Left kidney (tissue), 8 donors: ENCODE results near the gene CABS1. TPM values are rescaled to one million over a fixed set of nuclear protein-coding genes. Genes with fewer than 3 reads are reported as not detected.

Experiments used
- DNase-seq: peaks from one replicate; pipeline ENCODE4 v3.0.0-alpha.2; 2013
- long read RNA-seq, 8 donors: transcript quantifications; one replicate each; lab custom pipeline, GENCODE V29; 2026
- polyA plus RNA-seq: library from polyadenylated mRNA; unstranded; fragments of 120-200 nt; gene quantifications from one replicate; pipeline ENCODE4 v1.2.1, GENCODE V29; 2013; ENCODE audit not compliant: insufficient read length

The CABS1 gene
- 0.08 TPM for polyA plus RNA-seq
- long read RNA-seq, donor 1: 0 reads
- long read RNA-seq, donor 2: 0 reads
- long read RNA-seq, donor 3: 0 reads
- long read RNA-seq, donor 4: 0 reads
- long read RNA-seq, donor 5: 0 reads
- long read RNA-seq, donor 6: 0 reads
- long read RNA-seq, donor 7: 0 reads
- long read RNA-seq, donor 8: 0 reads

- no peak for DNase-seq
Observed at GRCh38 chr4:70334681-70335080, at the start of gene CABS1. Gene CABS1, plus strand, starts transcription at chr4:70334981. Its CDS starts 59 bp downstream, at chr4:70335040.

DNA sequence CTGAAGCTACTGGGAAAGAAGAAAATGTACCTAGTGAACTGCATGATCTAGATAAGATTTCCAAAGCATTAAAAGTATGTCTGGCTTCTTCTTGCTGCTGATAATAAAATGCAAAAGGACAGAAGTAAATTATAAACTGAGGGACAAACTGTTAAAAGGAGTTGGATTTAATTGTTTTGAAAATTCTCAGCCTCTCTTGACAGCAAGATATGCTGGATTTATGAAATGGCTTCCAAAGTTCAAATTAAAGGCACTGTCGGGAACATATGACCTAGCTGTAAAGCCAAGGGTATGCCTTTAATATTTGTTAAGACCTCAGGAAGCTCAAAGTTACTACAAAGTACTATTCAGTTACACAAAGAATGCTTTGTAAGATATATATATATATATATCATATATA lies 46.1 kb upstream of the CABS1 start:
- DNase-seq: no peak

- no peak for DNase-seq
Observed at GRCh38 chr4:70291341-70291740, 43.4 kb upstream of the CABS1 start.

DNA sequence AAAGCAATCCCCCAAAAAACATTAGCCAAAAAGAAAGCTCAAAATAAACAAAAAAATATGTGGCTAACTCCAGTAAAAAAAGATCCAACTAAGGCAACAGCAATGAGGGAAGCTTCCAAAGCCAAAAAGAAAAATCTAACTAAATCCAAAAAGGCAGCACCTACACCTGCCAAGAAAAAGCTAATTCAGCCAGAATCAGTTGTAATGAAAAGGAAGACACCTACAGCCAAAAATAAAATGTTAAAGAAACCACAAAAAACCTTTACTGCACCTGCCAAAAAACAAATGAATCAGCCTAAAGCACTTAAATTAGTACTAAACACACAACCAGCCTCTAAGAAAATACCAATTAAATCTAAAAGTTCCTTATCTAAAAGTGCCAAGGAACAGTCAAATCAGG lies 37.2 kb upstream of the CABS1 start:
- no peak for DNase-seq

GRCh38 chr4:70298051-70298450 lies 36.7 kb upstream of the CABS1 start:
- no peak for DNase-seq

- DNase-seq: no peak
Observed at GRCh38 chr4:70299643-70300042, 35.1 kb upstream of the CABS1 start.

DNA sequence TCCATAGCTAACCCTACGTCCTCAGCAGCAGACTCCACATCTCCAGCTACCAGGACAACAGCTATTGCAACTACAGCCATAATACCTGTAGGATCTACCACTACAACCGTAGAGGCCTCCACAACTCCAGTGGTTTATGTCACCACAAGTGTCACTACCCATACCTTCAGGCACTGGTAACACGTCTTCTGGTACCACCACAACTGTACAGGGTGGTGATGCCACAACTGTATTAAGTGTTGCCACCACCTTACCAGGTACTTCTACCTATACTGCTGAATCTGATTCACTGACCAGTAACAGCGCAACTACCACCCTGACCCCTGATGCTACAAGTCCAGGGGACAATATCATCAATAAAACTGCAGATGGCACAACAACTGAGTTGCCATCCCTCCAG lies 34.6 kb upstream of the CABS1 start:
- DNase-seq: no peak

DNA sequence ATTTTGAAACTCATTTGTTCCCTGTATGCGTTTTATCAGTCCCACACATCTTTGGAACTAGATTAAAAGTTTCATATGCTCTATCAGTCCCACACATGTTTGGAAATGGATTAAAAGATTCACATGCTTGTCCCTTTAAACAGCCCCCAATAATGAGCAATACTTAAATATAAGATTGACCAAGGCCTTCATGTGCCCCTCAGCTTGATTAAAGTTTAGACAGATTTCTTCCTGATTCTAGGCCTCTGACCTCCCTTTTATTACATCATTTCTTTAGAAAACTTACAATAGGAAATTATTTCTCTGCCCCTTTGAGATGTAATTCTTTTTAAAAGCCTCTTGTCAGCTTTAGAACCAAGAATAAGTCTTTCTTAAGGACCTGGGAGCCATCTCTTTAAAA lies 31.7 kb upstream of the CABS1 start:
- DNase-seq: peak; percentile 41

DNA sequence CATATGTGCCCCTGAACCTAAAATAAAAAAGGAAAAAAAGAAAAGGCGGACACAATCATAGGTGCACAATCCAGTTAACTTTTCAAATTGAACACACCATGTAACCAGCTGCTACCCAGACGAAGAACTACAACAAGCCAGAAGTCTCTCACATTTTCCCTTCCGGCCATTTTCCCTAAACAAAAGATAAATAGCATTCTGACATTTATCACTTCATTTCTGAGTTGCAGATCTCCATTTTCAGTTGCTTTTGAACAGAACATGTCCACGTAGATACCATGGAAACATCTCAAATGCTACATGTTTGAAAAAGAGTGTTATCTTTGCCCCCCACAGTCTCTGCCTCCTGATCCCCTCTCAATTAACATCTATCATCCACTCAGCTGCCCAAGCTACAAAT lies 29.2 kb upstream of the CABS1 start:
- no peak for DNase-seq

- peak; percentile 31 for DNase-seq
Observed at GRCh38 chr4:70306076-70306475, 28.7 kb upstream of the CABS1 start.

DNA sequence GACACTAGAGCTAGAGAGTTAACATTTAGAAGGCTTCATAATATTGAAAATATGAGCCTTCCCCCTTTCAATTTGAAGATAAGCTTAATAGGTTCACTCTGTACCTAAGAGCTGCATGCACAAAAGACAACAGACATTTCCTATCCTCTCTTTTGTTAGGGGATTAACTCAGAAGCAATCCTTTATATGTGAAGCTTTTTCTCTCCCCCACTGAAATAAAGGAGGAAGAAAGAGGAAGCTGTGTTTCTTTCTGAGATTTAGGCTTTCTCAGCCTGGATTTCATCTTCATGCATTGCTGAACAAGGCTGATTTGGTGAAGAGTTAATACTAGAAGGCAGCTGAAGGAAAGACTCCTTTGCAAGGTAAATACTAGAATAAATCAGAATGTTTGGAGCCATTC lies 21.0 kb upstream of the CABS1 start:
- DNase-seq: no peak

- DNase-seq: no peak
Observed at GRCh38 chr4:70315928-70316327, 18.9 kb upstream of the CABS1 start.

GRCh38 chr4:70326052-70326451 lies 8.7 kb upstream of the CABS1 start:
- DNase-seq: no peak

DNA sequence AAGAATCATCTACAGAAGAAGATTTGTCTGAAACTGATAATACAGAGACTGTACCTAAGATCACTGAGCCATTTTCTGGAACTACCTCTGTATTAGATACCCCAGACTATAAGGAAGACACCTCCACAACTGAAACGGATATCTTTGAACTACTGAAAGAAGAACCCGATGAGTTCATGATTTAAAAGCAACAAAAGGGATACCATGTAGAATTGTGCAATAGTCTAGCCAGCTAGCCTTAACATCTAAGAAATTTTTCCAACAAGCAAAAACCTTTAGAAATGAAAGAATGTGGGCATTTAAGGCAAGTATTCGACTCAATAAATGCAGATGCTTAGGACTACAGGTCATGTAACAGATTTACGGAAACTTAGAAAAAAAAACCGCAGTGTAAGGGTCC lies 1.3 kb downstream of the CABS1 start:
- DNase-seq: no peak

GRCh38 chr4:70337886-70338420 lies 3.2 kb downstream of the CABS1 start:
- DNase-seq: no peak

- DNase-seq: no peak
Observed at GRCh38 chr4:70356185-70356584, 21.4 kb downstream of the CABS1 start.

DNA sequence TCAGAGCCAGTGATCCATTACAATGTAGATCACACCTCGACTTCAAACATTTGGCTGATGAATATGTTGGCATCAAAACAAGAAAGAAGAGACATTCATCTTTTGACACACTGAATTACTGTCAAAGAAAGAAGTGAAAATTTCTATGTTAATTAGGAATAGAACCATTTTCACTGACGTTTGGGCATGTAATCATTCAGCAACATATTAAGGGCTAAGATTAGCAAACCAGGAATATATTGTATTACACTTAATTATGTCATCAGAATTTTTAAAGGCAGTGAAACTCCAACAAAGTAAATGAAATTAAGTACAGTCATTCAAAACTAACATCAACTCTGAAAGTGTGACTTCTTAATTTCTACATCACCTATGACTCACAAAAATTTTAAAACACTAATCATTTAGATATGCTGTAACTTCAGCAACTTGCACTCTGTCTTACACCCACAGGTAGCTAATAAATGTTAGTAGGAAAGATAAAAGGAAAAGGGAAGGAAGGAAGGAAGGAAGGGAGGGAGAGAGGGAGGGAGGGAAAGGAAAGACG lies 24.4 kb downstream of the CABS1 start:
- no peak for DNase-seq

- DNase-seq: no peak
Observed at GRCh38 chr4:70360460-70360859, 25.7 kb downstream of the CABS1 start, which contains the start of gene SMR3A. Gene SMR3A, plus strand, starts transcription at chr4:70360760. Its CDS starts 1,356 bp downstream, at chr4:70362116.

- DNase-seq: no peak
Observed at GRCh38 chr4:70364002-70364401, 29.2 kb downstream of the CABS1 start.

GRCh38 chr4:70365479-70365878 lies 30.7 kb downstream of the CABS1 start:
- no peak for DNase-seq

- DNase-seq: no peak
Observed at GRCh38 chr4:70367813-70368212, 33.0 kb downstream of the CABS1 start.

DNA sequence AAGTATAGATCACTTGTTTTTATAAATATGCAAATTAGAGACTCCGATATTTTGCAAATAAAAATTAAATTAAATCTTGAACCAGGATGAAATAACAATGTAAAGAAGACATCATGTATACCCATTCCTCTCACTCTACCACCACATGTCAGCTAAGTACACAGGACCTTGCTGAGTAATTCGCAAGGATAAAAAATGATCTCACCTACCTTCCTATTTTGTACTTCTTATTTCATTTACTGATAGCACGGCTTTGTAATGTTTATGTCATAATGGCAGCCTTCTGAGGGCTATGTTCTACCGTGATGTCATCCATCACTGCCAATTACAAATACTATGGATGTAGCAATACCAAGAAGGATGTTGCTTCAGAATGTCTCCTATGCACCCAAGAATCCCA lies 37.2 kb downstream of the CABS1 start:
- DNase-seq: no peak

DNA sequence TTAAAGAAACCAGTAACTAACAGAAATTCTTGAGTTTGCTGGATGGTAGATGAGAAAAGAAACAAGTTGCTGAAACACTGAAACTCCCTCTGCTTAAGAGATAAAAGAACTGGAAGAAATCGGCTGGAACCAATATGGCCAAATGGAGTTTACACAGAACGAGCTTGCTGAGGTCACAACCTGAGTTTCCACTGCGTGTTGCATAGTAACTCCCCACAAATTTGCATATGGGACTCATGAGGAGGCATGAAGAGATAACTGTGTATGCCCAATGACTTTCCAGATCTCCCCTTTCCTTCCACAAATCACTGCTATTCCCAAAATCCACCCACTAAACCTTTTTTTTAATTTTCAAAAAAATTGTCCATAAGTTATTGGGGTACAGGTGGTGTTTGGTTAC lies 38.0 kb downstream of the CABS1 start:
- no peak for DNase-seq

- no peak for DNase-seq
Observed at GRCh38 chr4:70380578-70380977, 45.8 kb downstream of the CABS1 start.
